ENCODE results near the gene ETV6. TPM values are rescaled to one million over a fixed set of nuclear protein-coding genes. Genes with fewer than 3 reads are reported as not detected.

Gene ETV6
- total RNA-seq, 1 experiment from 2014 or later = 89.1 TPM

GRCh38 chr12:11729439-11730150 lies 80.1 kb downstream of the ETV6 start:
- Mint-ChIP-seq H3K4me1 (ENCODE audit: low read depth, unreplicated experiment) (peaks cover 63% of the 10 kb centered on the region), H3K27ac (ENCODE audit: unreplicated experiment) (peak overlapping the region; percentile 98), H3K36me3 (ENCODE audit: insufficient read depth, unreplicated experiment) (peaks cover 44% of the 10 kb centered on the region), H3K4me3 (ENCODE audit: low read depth, unreplicated experiment) (peak overlapping the region; percentile 58), H3K27me3 (ENCODE audit: unreplicated experiment) (no peaks in the 10 kb centered on the region), H3K9me3 (ENCODE audit: low read depth, unreplicated experiment) (no peaks in the 10 kb centered on the region)
- TF ChIP-seq CTCF (IDR thresholded peaks at IDR 0.05; ENCODE audit: unreplicated experiment) = no peak
- no peak for DNase-seq
- CTCF ChIA-PET = interaction anchor here (1.1 to 2.0 kb wide), 5 partner anchors 12 to 83 kb away, joined by 3 to 6 read pairs (median 3); no protein-coding TSS in a partner anchor
- intact Hi-C loops (cut with micrococcal nuclease; ENCODE audit: unreplicated experiment) = loop anchor here (1.0 to 5.0 kb wide), 4 partner anchors 17 to 147 kb away; no protein-coding TSS in a partner anchor
- no TSS peak for BruUV-seq (replicated peaks)

- Mint-ChIP-seq H3K4me1 (ENCODE audit: low read depth, unreplicated experiment) (peaks cover 60% of the 10 kb centered on the region), H3K27me3 (ENCODE audit: unreplicated experiment) (no peaks in the 10 kb centered on the region), H3K27ac (ENCODE audit: unreplicated experiment) (peak overlapping the region; percentile 98), H3K4me3 (ENCODE audit: low read depth, unreplicated experiment) (peak overlapping the region; percentile 58), H3K36me3 (ENCODE audit: insufficient read depth, unreplicated experiment) (peaks cover 45% of the 10 kb centered on the region), H3K9me3 (ENCODE audit: low read depth, unreplicated experiment) (no peaks in the 10 kb centered on the region)
- no peak for TF ChIP-seq CTCF (IDR thresholded peaks at IDR 0.05; ENCODE audit: unreplicated experiment)
- TSS peak; percentile 74 for BruUV-seq (replicated peaks)
- intact Hi-C loops (cut with micrococcal nuclease; ENCODE audit: unreplicated experiment) = loop anchor here (1.0 to 5.0 kb wide), 4 partner anchors 16 to 148 kb away; no protein-coding TSS in a partner anchor
- DNase-seq = peak; percentile 81
- CTCF ChIA-PET = interaction anchor here (0.5 to 2.0 kb wide), 5 partner anchors 16 to 303 kb away, joined by 3 to 6 read pairs (median 3); no protein-coding TSS in a partner anchor
Measured at GRCh38 chr12:11730299-11731041, 81.0 kb downstream of the ETV6 start.

- no peak for DNase-seq
- intact Hi-C loops (cut with micrococcal nuclease; ENCODE audit: unreplicated experiment) = loop anchor here (2.0 to 5.0 kb wide), 3 partner anchors 24 to 149 kb away; no protein-coding TSS in a partner anchor
- no peak for TF ChIP-seq CTCF (IDR thresholded peaks at IDR 0.05; ENCODE audit: unreplicated experiment)
- BruUV-seq (replicated peaks) = TSS peak; percentile 83
- Mint-ChIP-seq H3K4me1 (ENCODE audit: low read depth, unreplicated experiment) (peaks cover 57% of the 10 kb centered on the region), H3K4me3 (ENCODE audit: low read depth, unreplicated experiment) (peak overlapping the region; percentile 58), H3K27me3 (ENCODE audit: unreplicated experiment) (no peaks in the 10 kb centered on the region), H3K36me3 (ENCODE audit: insufficient read depth, unreplicated experiment) (peaks cover 45% of the 10 kb centered on the region), H3K9me3 (ENCODE audit: low read depth, unreplicated experiment) (no peaks in the 10 kb centered on the region), H3K27ac (ENCODE audit: unreplicated experiment) (peak overlapping the region; percentile 98)
- CTCF ChIA-PET = interaction anchor here (1.0 to 2.0 kb wide), 4 partner anchors 15 to 302 kb away, joined by 3 to 6 read pairs (median 4); no protein-coding TSS in a partner anchor
Measured at GRCh38 chr12:11731042-11731357, 81.5 kb downstream of the ETV6 start.

GRCh38 chr12:11731455-11731854 lies 82.0 kb downstream of the ETV6 start:
- H3K9me3 Mint-ChIP-seq (ENCODE audit: low read depth, unreplicated experiment) = no peaks in the 10 kb centered on the region
- no peaks in the 10 kb centered on the region for H3K27me3 Mint-ChIP-seq (ENCODE audit: unreplicated experiment)
- CTCF ChIA-PET = interaction anchor here (1.0 to 2.0 kb wide), 2 partner anchors 15 to 64 kb away, joined by 4 to 6 read pairs; no protein-coding TSS in a partner anchor
- intact Hi-C loops (cut with micrococcal nuclease; ENCODE audit: unreplicated experiment) = loop anchor here (2.0 to 5.0 kb wide), 3 partner anchors 25 to 149 kb away; no protein-coding TSS in a partner anchor
- peak overlapping the region; percentile 58 for H3K4me3 Mint-ChIP-seq (ENCODE audit: low read depth, unreplicated experiment)
- TF ChIP-seq CTCF (IDR thresholded peaks at IDR 0.05; ENCODE audit: unreplicated experiment) = no peak
- peak overlapping the region; percentile 98 for H3K27ac Mint-ChIP-seq (ENCODE audit: unreplicated experiment)
- no TSS peak for BruUV-seq (replicated peaks)
- H3K36me3 Mint-ChIP-seq (ENCODE audit: insufficient read depth, unreplicated experiment) = peaks cover 45% of the 10 kb centered on the region
- H3K4me1 Mint-ChIP-seq (ENCODE audit: low read depth, unreplicated experiment) = peaks cover 57% of the 10 kb centered on the region
- no peak for DNase-seq

All from Calu3 (cell line).